GM21390 (cell line): Measurements from ENCODE around the gene TSEN15.

ENCODE experiments used
- ATAC-seq: cut with Tn5 transposase; IDR thresholded peaks from one replicate; pipeline ENCODE4 v1.9.1; 2021; ENCODE audit not compliant: unreplicated experiment

TSEN15 gene

DNA sequence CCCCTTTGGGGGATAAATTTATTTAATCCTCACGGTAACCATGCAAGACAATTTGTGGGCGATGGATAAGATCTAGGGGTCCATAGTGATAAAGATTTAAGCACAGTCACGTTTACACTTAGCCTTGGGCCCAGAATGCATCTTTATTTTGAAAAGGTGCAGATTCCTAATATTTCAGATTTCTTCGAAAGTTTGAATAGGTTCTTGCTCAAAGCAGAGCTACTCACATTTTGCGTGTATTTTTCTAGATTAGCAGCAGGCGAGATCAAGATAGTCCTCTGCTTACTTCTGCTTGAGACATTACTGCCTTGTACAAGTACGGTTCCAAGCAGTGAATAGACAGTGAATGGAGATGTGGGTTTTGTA, 647 bp downstream of the TSEN15 start:
- ATAC-seq, result no peak

DNA sequence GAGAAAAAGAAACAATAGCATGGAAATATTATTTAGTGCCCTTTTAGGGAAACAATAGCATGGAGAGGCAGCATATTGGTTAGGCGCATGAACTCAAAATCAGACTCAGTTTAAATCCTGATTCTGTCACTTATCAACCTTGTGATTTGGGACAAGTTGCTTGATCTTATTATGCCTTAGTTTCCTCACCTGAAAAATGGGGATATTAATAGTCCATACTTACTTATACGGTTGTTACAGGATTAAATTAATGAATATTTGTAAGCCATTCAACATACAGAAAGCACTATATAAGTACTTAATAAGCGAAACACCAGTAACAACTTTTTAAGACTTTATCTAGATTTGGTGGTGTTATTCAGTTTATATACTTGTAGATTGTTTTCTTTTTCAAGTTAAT, 1.2 kb downstream of the TSEN15 start:
- ATAC-seq, result no peak

GRCh38 chr1:184053881-184054280, 2.4 kb downstream of the TSEN15 start:
- ATAC-seq, result no peak

GRCh38 chr1:184056921-184057555, 5.5 kb downstream of the TSEN15 start:
- no peak for ATAC-seq

DNA sequence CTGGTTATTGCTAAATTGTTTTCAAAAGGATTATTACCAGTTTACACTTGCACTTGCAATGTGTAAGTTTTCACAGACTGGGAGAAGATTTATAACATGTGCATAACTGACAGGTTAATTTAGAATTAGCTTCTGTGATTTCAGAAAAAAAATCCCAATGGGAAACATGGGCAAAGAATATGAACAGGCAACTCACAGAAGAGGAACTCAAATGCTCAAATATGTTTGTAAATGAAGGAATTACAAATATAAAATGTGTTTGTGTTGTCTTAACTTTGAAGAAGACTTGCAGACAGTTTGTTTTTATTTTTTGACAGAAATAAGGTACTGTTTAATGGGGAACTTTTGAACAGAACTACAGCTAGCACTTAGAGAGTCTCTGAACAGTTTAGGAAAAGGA, 8.4 kb downstream of the TSEN15 start:
- ATAC-seq, result no peak

GRCh38 chr1:184060316-184060715, 8.8 kb downstream of the TSEN15 start:
- ATAC-seq, result no peak

DNA sequence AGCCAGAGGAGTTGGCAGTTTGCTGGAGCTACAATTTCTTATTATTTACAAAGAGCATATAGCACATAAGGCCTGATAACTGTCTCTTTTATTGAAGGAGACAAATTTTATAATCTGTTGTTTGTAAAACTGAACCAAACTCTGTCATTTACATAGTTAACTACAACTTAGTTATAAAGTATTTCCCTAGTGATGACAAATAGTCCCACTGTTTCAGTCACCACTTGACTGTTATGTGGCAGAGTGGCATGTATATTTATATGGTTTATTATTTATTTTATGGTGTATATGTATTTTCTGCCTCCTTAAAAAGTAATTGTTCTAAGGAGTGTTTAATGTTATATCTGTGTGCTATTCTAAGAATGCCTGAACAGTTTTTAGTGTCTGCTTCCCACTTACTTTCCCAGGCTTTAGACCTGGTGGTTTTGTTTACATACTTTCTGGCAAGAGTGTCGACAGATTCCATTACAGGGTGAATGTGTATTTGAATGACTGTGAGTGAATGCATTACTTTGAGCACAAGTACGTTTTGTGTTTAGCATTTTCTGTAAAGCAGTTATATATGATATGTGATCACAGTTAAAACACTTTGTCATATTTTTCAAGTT, 10.0 kb downstream of the TSEN15 start:
- no peak for ATAC-seq

DNA sequence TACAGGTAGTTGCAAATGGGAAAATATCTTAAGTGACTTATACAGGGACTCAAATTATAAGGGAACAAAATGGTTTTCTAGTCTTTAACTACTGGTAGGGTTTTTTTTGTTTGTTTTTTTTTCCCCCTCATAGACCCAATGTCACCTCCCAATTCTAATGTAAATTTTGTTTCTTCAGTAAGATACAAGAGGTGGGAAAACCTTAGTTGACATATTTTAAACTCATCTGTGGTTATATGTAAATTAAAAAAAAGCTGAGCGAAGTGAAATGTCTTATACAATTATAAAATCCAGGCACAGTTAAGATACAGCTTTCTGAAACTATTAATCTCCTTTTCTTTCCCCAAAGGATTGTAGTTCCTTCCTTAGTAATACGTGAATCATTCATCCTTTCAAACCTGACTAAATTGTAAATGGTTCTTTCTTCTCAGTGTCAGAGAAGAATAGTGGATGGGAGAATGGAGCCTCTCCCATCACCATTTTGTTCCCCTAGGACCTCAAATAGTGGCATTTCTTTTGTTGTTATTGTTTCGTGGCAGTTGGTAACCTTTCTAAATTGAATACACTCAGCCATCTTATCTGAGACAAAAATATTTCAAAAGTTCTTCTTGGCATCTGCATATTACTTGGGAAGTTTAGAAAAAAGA, 11.2 kb downstream of the TSEN15 start:
- no peak for ATAC-seq

- no peak for ATAC-seq
These were observed 14.0 kb downstream of the TSEN15 start for GRCh38 chr1:184065559-184065958.

- no peak for ATAC-seq
These were observed 16.8 kb downstream of the TSEN15 start for GRCh38 chr1:184068354-184068753.

GRCh38 chr1:184069675-184070074, 18.1 kb downstream of the TSEN15 start:
- no peak for ATAC-seq

- ATAC-seq, result no peak
These were observed 20.8 kb downstream of the TSEN15 start for GRCh38 chr1:184072376-184072775.

- ATAC-seq, result no peak
These were observed 22.9 kb downstream of the TSEN15 start for GRCh38 chr1:184074383-184074782.

GRCh38 chr1:184075055-184076029, 23.8 kb downstream of the TSEN15 start:
- ATAC-seq, result no peak

- no peak for ATAC-seq
These were observed 27.2 kb downstream of the TSEN15 start for GRCh38 chr1:184078564-184079249.

DNA sequence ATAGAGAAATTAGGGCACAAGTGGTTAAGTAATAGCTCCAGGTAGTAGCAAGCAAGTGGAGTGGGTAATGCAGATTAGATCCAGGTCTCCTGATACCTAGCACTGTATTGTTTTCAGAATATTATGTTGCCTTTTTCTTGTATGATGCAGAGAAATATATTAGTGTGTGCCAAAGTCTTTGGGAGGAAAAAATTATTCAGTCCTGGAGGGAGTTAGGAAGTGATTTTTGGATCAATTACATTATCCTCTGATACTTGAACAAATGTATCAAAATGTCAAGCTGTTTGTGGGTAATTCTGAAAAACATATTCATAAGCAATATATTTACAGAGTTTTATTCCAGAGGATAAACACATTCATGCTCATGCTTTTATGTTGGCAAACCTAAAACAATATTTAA, 28.8 kb downstream of the TSEN15 start:
- no peak for ATAC-seq

DNA sequence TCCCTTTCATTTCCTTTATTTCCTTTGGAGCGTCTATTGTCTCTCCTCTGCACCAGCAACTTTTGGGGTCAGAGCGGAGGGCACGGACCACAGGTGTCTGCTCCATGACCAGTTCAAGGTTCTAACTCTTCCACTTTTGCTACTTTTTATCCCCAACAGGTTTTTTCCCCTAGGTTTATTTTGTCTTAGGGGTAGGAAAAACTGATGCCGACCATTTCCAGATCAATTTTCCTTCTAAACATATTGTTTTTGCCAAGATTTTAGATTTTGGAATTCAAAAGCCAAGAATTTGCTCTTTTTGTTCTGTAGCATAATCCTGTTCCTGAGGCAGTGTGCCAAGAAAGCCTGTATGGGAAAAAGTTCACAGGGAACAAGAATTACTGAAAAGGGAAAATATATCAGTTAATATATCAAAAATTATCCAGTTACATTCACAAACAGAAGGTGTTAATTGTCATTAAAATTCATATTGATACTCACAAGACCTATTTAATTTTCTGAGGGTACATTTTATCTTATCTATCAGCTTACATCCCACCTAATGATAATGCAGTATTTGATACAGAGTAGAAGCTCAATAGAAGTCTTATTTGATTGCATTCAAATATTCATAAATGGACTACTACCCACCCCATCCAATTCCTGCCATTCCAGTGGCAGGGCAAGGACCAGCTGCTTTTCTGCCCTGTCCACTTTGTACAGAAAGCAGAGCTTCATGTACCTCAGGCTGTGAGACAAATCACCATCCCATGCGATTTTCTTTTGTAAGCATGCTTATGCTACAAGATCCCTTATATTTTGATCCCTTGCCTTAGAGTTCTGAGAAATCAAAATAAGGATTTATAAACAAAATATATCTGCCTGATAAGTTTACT, 31.2 kb downstream of the TSEN15 start:
- ATAC-seq, result no peak

DNA sequence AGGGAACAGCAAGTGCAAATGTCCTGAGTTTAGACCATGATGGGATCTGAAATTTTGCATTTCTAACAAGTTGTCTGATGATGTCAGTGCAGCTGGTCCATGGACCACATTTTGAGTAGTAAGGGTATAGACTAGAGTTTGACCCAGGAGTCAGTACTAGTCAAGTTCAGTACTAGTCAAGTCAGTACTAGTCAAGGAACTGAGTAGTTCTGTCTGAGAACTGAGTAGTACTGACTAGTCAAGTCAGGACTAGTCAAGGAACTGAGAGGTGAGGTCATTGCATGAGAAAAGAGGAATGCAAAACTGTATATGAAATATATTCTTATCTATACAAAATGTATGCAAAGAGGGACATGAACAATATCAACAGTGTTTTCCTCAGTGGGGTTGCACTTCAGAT, 34.1 kb downstream of the TSEN15 start:
- no peak for ATAC-seq

- ATAC-seq, result no peak
These were observed 36.5 kb downstream of the TSEN15 start for GRCh38 chr1:184088037-184088436.

GRCh38 chr1:184093071-184093470, 41.5 kb downstream of the TSEN15 start:
- ATAC-seq, result no peak
